DOHH2 (cell line): ENCODE data around the gene HK1.

ENCODE experiments used
- EZH2phosphoT487 ChIP-seq: fragments of 200-600 bp; sonication (generic); IDR thresholded peaks from 2 replicates; pipeline ENCODE4 v1.6.1; 2017; ENCODE audit warnings: borderline replicate concordance, mild to moderate bottlenecking, antibody characterized with exemption, low read length, moderate library complexity, mixed read lengths
- TF ChIP-seq, protein P1 (sequence below): fragments of 200-600 bp; sonication (generic); IDR thresholded peaks from one replicate; pipeline ENCODE4 v1.5.1; 2014; ENCODE audit warnings: antibody characterized with exemption, mild to moderate bottlenecking, low read depth, low read length; ENCODE audit not compliant: poor library complexity, severe bottlenecking

DNA sequence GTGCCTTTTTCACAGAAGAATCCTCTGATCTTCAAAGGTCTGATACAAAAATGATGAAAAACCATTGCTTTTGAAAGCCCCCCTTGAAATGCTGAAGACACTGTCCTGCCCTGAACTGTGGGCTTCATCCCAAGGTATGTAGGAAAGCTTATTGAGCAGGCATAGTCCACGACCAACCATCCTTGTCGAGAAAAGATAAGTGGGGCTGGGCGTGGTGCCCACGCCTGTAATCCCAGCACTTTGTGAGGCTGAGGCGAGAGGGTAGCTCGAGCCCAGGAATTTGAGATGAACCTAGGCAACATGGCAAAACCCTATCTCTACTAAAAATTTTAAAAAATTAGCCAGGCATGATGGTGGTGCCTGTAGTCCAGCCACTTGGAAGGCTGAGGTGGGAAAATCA is 112.9 kb downstream of the HK1 start:
- TF ChIP-seq, protein P1, sequence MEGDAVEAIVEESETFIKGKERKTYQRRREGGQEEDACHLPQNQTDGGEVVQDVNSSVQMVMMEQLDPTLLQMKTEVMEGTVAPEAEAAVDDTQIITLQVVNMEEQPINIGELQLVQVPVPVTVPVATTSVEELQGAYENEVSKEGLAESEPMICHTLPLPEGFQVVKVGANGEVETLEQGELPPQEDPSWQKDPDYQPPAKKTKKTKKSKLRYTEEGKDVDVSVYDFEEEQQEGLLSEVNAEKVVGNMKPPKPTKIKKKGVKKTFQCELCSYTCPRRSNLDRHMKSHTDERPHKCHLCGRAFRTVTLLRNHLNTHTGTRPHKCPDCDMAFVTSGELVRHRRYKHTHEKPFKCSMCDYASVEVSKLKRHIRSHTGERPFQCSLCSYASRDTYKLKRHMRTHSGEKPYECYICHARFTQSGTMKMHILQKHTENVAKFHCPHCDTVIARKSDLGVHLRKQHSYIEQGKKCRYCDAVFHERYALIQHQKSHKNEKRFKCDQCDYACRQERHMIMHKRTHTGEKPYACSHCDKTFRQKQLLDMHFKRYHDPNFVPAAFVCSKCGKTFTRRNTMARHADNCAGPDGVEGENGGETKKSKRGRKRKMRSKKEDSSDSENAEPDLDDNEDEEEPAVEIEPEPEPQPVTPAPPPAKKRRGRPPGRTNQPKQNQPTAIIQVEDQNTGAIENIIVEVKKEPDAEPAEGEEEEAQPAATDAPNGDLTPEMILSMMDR = no peak
- TF ChIP-seq EZH2phosphoT487 = no peak
